ENCODE results near the gene SOS2.
A peak's percentile ranks its signal among the peaks of the same experiment; 100 is the strongest.

SOS2 gene

DNA sequence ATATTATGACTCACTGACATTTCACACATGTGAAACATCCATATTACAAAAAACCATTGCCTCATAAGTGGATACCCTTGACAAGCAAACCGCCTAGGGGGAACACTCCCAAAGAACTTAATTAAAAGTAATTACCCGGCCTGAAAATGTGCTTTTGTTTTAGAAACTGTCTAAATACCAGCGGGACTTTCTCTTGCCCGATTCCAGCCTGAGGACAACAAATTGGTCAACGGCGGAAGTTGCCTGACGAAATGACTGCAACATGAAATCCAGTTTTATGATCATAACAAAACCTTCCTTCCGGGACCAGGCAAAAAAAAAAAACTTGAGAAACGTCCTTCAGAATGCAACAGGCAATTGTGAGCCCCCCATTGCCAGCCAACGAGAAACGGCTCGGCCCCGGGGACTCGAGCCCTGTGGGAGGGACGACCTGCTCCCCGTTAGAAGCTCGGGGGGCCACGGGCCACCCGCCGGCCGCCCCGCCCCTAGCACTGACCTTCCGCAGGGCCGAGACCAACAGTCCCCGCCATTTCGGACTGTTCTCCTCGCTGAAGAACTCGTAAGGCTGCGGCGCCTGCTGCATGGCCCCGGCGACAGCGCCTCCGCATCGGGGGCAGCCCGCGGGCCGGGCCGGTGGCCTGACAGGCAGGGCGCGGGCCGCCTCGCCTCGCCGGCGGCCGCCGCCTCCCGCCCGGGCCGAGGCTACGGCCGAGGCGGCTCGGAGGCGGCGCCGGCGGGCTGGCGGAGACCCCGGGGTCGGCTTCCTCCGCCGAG lies 490 bp downstream of the SOS2 start:
- peaks cover 40% of the 10 kb centered on the region for H3K79me2 ChIP-seq (ENCODE audit: low read length)
- H3K27ac ChIP-seq (ENCODE audit: low read length): peak overlapping the region; percentile 54; the same call in 1 of the 2 replicates
- peaks cover 6% of the 10 kb centered on the region; the same call in 1 of the 2 replicates for H3K4me1 ChIP-seq (ENCODE audit: low read length)
- H3K9me2 ChIP-seq (replicated peaks; ENCODE audit: insufficient read depth, low read length): no peaks in the 10 kb centered on the region
- H3K4me3 ChIP-seq (ENCODE audit: low read length): peak overlapping the region; percentile 74
- no peaks in the 10 kb centered on the region for H3K36me3 ChIP-seq (replicated peaks; ENCODE audit: insufficient read depth, low read length)
- H3K9ac ChIP-seq (ENCODE audit: low read length): peak overlapping the region; percentile 58; the same call in 1 of the 2 replicates
- H2AFZ ChIP-seq (ENCODE audit: low read length): peak overlapping the region; percentile 61
- H3F3A ChIP-seq (ENCODE audit: insufficient read depth, low read length): no peaks in the 10 kb centered on the region
- H3K9me3 ChIP-seq (replicated peaks; ENCODE audit: insufficient read depth, low read length): no peaks in the 10 kb centered on the region
- H3K4me2 ChIP-seq (ENCODE audit: low read depth, low read length): peak overlapping the region; percentile 70
- peak; percentile 35 for DNase-seq
- TF ChIP-seq EZH2phosphoT487 (IDR thresholded peaks at IDR 0.05; ENCODE audit: low read length): no peak
- TF ChIP-seq EZH2 (optimal IDR thresholded peaks at IDR 0.05; ENCODE audit: low read depth, low read length): no peak
- TF ChIP-seq CTCF (IDR thresholded peaks at IDR 0.05; ENCODE audit: low read length): no peak
- H4K20me1 ChIP-seq (ENCODE audit: insufficient read depth, low read length): no peaks in the 10 kb centered on the region
- no peaks in the 10 kb centered on the region for H3K27me3 ChIP-seq (replicated peaks; ENCODE audit: insufficient read depth, low read length)

- H3K9me3 ChIP-seq (replicated peaks; ENCODE audit: insufficient read depth, low read length): no peaks in the 10 kb centered on the region
- no peaks in the 10 kb centered on the region for H3K9me2 ChIP-seq (replicated peaks; ENCODE audit: insufficient read depth, low read length)
- H2AFZ ChIP-seq (ENCODE audit: low read length): no peak overlapping the region
- peak overlapping the region; percentile 58; the same call in 1 of the 2 replicates for H3K9ac ChIP-seq (ENCODE audit: low read length)
- H4K20me1 ChIP-seq (ENCODE audit: insufficient read depth, low read length): no peaks in the 10 kb centered on the region
- H3K36me3 ChIP-seq (replicated peaks; ENCODE audit: insufficient read depth, low read length): no peaks in the 10 kb centered on the region
- H3K4me2 ChIP-seq (ENCODE audit: low read depth, low read length): peak overlapping the region; percentile 70
- no peaks in the 10 kb centered on the region for H3K27me3 ChIP-seq (replicated peaks; ENCODE audit: insufficient read depth, low read length)
- peak overlapping the region; percentile 74 for H3K4me3 ChIP-seq (ENCODE audit: low read length)
- H3K27ac ChIP-seq (ENCODE audit: low read length): peak overlapping the region; percentile 54; the same call in 1 of the 2 replicates
- DNase-seq: no peak
- H3K4me1 ChIP-seq (ENCODE audit: low read length): peaks cover 6% of the 10 kb centered on the region; the same call in 1 of the 2 replicates
- no peaks in the 10 kb centered on the region for H3F3A ChIP-seq (ENCODE audit: insufficient read depth, low read length)
- TF ChIP-seq EZH2phosphoT487 (IDR thresholded peaks at IDR 0.05; ENCODE audit: low read length): no peak
- no peak for TF ChIP-seq EZH2 (optimal IDR thresholded peaks at IDR 0.05; ENCODE audit: low read depth, low read length)
- H3K79me2 ChIP-seq (ENCODE audit: low read length): peaks cover 42% of the 10 kb centered on the region
Observed at GRCh38 chr14:50230401-50230700, 1.0 kb downstream of the SOS2 start.

DNA sequence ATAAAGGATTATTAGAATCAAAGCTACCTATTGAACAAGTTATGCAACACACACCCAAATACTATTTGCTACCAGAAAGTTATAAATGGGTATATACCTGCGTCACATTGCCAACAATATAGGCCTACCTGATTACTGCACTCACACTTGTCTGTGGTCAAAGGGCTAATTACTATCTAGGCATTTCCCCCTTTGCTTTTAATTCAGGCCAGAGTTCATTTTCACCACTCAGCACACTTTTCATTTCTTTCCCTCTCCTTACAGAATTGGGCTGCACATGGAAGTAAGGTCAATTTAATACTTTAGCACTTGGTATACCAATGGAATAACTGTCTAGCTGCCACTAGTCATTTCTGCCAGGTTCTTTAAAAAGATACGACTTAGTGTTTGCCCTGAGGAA lies 1.7 kb downstream of the SOS2 start:
- no peak for DNase-seq
- Histone ChIP-seq H3K9me3 (replicated peaks; ENCODE audit: insufficient read depth, low read length) (no peaks in the 10 kb centered on the region), H3K4me2 (ENCODE audit: low read depth, low read length) (peak overlapping the region; percentile 70), H3F3A (ENCODE audit: insufficient read depth, low read length) (no peaks in the 10 kb centered on the region), H3K9me2 (replicated peaks; ENCODE audit: insufficient read depth, low read length) (no peaks in the 10 kb centered on the region), H3K9ac (ENCODE audit: low read length) (no peak overlapping the region), H3K79me2 (ENCODE audit: low read length) (peaks cover 43% of the 10 kb centered on the region), H3K4me1 (ENCODE audit: low read length) (peaks cover 6% of the 10 kb centered on the region; the same call in 1 of the 2 replicates), H3K4me3 (ENCODE audit: low read length) (peak overlapping the region; percentile 74), H3K36me3 (replicated peaks; ENCODE audit: insufficient read depth, low read length) (no peaks in the 10 kb centered on the region), H2AFZ (ENCODE audit: low read length) (no peak overlapping the region), H3K27me3 (replicated peaks; ENCODE audit: insufficient read depth, low read length) (no peaks in the 10 kb centered on the region), H4K20me1 (ENCODE audit: insufficient read depth, low read length) (no peaks in the 10 kb centered on the region), H3K27ac (ENCODE audit: low read length) (no peak overlapping the region)
- TF ChIP-seq EZH2phosphoT487 (IDR thresholded peaks at IDR 0.05; ENCODE audit: low read length) (no peak), EZH2 (optimal IDR thresholded peaks at IDR 0.05; ENCODE audit: low read depth, low read length) (no peak), CTCF (IDR thresholded peaks at IDR 0.05; ENCODE audit: low read length) (no peak)

DNA sequence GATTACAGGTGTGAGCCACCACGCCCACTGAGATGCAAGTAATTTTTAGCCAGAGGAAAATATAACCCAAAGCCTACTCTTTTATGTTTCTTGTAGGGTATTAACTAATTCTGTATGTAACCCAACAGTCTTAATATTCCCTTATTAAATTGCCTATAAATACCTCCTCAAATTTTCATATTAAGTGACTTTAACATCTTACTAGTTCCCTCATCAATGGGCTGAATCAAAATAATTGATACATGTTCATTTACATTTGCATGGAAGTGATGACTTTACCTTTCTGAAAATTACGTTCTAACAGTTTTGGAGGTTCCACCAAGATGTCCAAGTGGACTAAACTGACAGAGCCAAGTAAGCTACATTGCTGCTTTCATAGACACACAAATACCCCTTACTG lies 3.1 kb downstream of the SOS2 start:
- Histone ChIP-seq H3K4me2 (ENCODE audit: low read depth, low read length) (no peak overlapping the region), H3K27ac (ENCODE audit: low read length) (no peak overlapping the region), H3K9me2 (replicated peaks; ENCODE audit: insufficient read depth, low read length) (no peaks in the 10 kb centered on the region), H3K27me3 (replicated peaks; ENCODE audit: insufficient read depth, low read length) (no peaks in the 10 kb centered on the region), H3K79me2 (ENCODE audit: low read length) (peaks cover 43% of the 10 kb centered on the region), H3K9me3 (replicated peaks; ENCODE audit: insufficient read depth, low read length) (no peaks in the 10 kb centered on the region), H3F3A (ENCODE audit: insufficient read depth, low read length) (no peaks in the 10 kb centered on the region), H2AFZ (ENCODE audit: low read length) (no peak overlapping the region), H3K36me3 (replicated peaks; ENCODE audit: insufficient read depth, low read length) (no peaks in the 10 kb centered on the region), H3K4me1 (ENCODE audit: low read length) (peaks cover 6% of the 10 kb centered on the region; the same call in 1 of the 2 replicates), H4K20me1 (ENCODE audit: insufficient read depth, low read length) (no peaks in the 10 kb centered on the region), H3K4me3 (ENCODE audit: low read length) (no peak overlapping the region), H3K9ac (ENCODE audit: low read length) (no peak overlapping the region)
- TF ChIP-seq CTCF (IDR thresholded peaks at IDR 0.05; ENCODE audit: low read length): no peak
- no peak for TF ChIP-seq EZH2phosphoT487 (IDR thresholded peaks at IDR 0.05; ENCODE audit: low read length)
- TF ChIP-seq EZH2 (optimal IDR thresholded peaks at IDR 0.05; ENCODE audit: low read depth, low read length): no peak
- DNase-seq: no peak

Measured in MM.1S (cell line).